WTC11 (cell line): ENCODE measurements around the gene RASGRF2.

Experiments
- TF ChIP-seq, protein P1 (sequence below): fragments of 250-450 bp; sonication (Bioruptor Pico); IDR thresholded peaks from 2 replicates; pipeline ENCODE4 v1.9.0; 2021; ENCODE audit warnings: moderate library complexity, mild to moderate bottlenecking, inconsistent platforms, borderline replicate concordance
- TF ChIP-seq, protein P2 (sequence below): sonication (generic); formaldehyde crosslinking; IDR thresholded peaks from 2 replicates; pipeline ENCODE4 v1.8.0; 2022; ENCODE audit warnings: mild to moderate bottlenecking, missing genetic modification reagents

DNA sequence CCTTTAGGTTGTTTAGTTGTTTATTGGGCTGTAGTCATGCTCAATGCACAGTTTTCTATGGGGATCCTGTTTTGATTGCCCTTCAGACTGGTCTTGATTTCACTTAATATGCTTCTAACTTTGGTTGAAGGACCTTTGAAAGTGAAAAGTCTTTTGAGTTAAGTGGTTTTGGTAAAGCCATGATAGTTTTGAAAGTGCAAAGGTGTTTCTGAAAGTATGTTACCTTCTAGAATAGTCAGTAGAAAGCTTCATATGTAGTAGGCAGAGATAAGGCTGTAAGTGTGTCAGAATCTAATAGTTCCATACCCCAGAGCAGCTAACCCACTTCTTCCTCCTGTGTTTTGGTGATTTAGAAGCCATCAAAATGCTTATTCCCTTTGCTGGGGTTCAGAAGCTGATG, 46.1 kb downstream of the RASGRF2 start:
- TF ChIP-seq, protein P1, sequence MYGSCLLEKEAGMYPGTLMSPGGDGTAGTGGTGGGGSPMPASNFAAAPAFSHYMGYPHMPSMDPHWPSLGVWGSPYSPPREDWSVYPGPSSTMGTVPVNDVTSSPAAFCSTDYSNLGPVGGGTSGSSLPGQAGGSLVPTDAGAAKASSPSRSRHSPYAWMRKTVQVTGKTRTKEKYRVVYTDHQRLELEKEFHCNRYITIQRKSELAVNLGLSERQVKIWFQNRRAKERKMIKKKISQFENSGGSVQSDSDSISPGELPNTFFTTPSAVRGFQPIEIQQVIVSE (CRISPR knock-in tag): no peak
- TF ChIP-seq, protein P2, sequence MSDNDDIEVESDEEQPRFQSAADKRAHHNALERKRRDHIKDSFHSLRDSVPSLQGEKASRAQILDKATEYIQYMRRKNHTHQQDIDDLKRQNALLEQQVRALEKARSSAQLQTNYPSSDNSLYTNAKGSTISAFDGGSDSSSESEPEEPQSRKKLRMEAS: no peak
